ENCODE data around the gene PRCC. TPM values are rescaled to one million over a fixed set of nuclear protein-coding genes. Genes with fewer than 3 reads are reported as not detected.

Gene PRCC
- total RNA-seq, 1 donor from 2014 or later, result 9.3 TPM

- DNase-seq (ENCODE audit: low read depth in 2 of 2), result no peak
These were observed 46.0 kb downstream of the PRCC start for GRCh38 chr1:156813298-156813697.

GRCh38 chr1:156813750-156814570, 46.6 kb downstream of the PRCC start:
- DNase-seq (ENCODE audit: low read depth in 2 of 2), result peak; percentile 65 to 75

GRCh38 chr1:156814571-156815260, 47.4 kb downstream of the PRCC start:
- DNase-seq (ENCODE audit: low read depth in 2 of 2), result peak; percentile 18 to 46

GRCh38 chr1:156815307-156815826, 48.0 kb downstream of the PRCC start:
- DNase-seq (ENCODE audit: low read depth in 2 of 2), result peak in 1 of 2 donors; percentile 66

- no peak for DNase-seq (ENCODE audit: low read depth in 2 of 2)
These were observed 48.7 kb downstream of the PRCC start for GRCh38 chr1:156815961-156816422.

GRCh38 chr1:156816561-156817328, 49.4 kb downstream of the PRCC start, which contains the start of gene SH2D2A:
SH2D2A (minus strand) TSS chr1:156816848; CDS start chr1:156816708, 140 bp downstream.
- DNase-seq (ENCODE audit: low read depth in 2 of 2), result peak in 1 of 2 donors; percentile 69

- no peak for DNase-seq (ENCODE audit: low read depth in 2 of 2)
These were observed 54.5 kb downstream of the PRCC start for GRCh38 chr1:156821801-156822200.

GRCh38 chr1:156822680-156823079, 55.3 kb downstream of the PRCC start:
- DNase-seq (ENCODE audit: low read depth in 2 of 2), result peak in 1 of 2 donors; percentile 19

- DNase-seq (ENCODE audit: low read depth in 2 of 2), result peak in 1 of 2 donors; percentile 37
These were observed 56.0 kb downstream of the PRCC start for GRCh38 chr1:156823210-156823790.

GRCh38 chr1:156826630-156827029, 59.3 kb downstream of the PRCC start:
- no peak for DNase-seq (ENCODE audit: low read depth in 2 of 2)

- DNase-seq (ENCODE audit: low read depth in 2 of 2), result peak; percentile 42 to 64
These were observed 61.2 kb downstream of the PRCC start for GRCh38 chr1:156828400-156829124.

GRCh38 chr1:156832434-156832833, 65.1 kb downstream of the PRCC start:
- DNase-seq (ENCODE audit: low read depth in 2 of 2), result no peak

GRCh38 chr1:156833603-156834002, 66.3 kb downstream of the PRCC start:
- no peak for DNase-seq (ENCODE audit: low read depth in 2 of 2)

- no peak for DNase-seq (ENCODE audit: low read depth in 2 of 2)
These were observed 67.0 kb downstream of the PRCC start for GRCh38 chr1:156834322-156834721.

GRCh38 chr1:156836041-156836654, 68.8 kb downstream of the PRCC start:
- no peak for DNase-seq (ENCODE audit: low read depth in 2 of 2)

GRCh38 chr1:156836892-156837291, 69.6 kb downstream of the PRCC start:
- no peak for DNase-seq (ENCODE audit: low read depth in 2 of 2)

- DNase-seq (ENCODE audit: low read depth in 2 of 2), result peak in 1 of 2 donors; percentile 44
These were observed 71.6 kb downstream of the PRCC start for GRCh38 chr1:156838972-156839371.

GRCh38 chr1:156839426-156840109, 72.2 kb downstream of the PRCC start:
- no peak for DNase-seq (ENCODE audit: low read depth in 2 of 2)

- no peak for DNase-seq (ENCODE audit: low read depth in 2 of 2)
These were observed 73.0 kb downstream of the PRCC start for GRCh38 chr1:156840186-156840897.
